Common myeloid progenitor, CD34-positive (primary cell): ENCODE measurements around the gene LENG8.
"Not testable (repeated sequence)": the region's sequence is repeated elsewhere in the genome, so short reads cannot be mapped to it uniquely, and the experiment has no call there.

ENCODE experiments used
- CTCF ChIA-PET: fragments of 350-600 bp; sonication (Branson Sonifier 250); formaldehyde crosslinking; loops from one replicate; lab custom pipeline; 2021; ENCODE audit warnings: antibody characterized with exemption; lab: Charles Lee
- POLR2A ChIA-PET: fragments of 350-600 bp; sonication (Branson Sonifier 250); formaldehyde crosslinking; loops from one replicate; lab custom pipeline; 2021; ENCODE audit warnings: antibody characterized with exemption; lab: Charles Lee
- DNase-seq, 3 donors: peaks; one replicate each; pipeline versions ENCODE4 v3.0.0 to v3.0.0-alpha.2; 2013
- H3K27ac ChIP-seq, 2 experiments: 1 replicate in 1 of 2; 2 replicates in 1 of 2; pipeline ENCODE4 v1.7.0; 2013; ENCODE audit warnings: inconsistent platforms in 2 of 2, low read length in 2 of 2, mild to moderate bottlenecking in 2 of 2, low read depth in 1 of 2, moderate library complexity in 1 of 2; ENCODE audit not compliant: severe bottlenecking in 2 of 2, insufficient read depth in 1 of 2, poor library complexity in 1 of 2
- H3K27me3 ChIP-seq, 5 experiments: replicated peaks in 2 of 5; 1 replicate in 3 of 5; 2 replicates in 2 of 5; pipeline versions ENCODE4 v1.6.1 to v1.7.0; 2013; ENCODE audit warnings: low read length in 4 of 5, mild to moderate bottlenecking in 2 of 5, moderate library complexity in 2 of 5, inconsistent platforms in 1 of 5; ENCODE audit not compliant: insufficient read depth in 5 of 5, control insufficient read depth in 4 of 5
- H3K36me3 ChIP-seq, 4 experiments: 1 replicate in 2 of 4; 2 replicates in 2 of 4; pipeline versions ENCODE4 v1.6.1 to v1.7.0; 2013; ENCODE audit warnings: low read length in 3 of 4, control low read depth in 1 of 4, mild to moderate bottlenecking in 1 of 4; ENCODE audit not compliant: control insufficient read depth in 4 of 4, insufficient read depth in 4 of 4
- H3K4me1 ChIP-seq, 4 experiments: 1 replicate in 3 of 4; 2 replicates in 1 of 4; pipeline versions ENCODE4 v1.6.1 to v1.7.1; 2013; ENCODE audit warnings: low read length in 3 of 4, mild to moderate bottlenecking in 3 of 4, control low read depth in 1 of 4, inconsistent platforms in 1 of 4, moderate library complexity in 1 of 4; ENCODE audit not compliant: control insufficient read depth in 4 of 4, insufficient read depth in 4 of 4; ENCODE audit errors: control extremely low read depth in 1 of 4
- H3K4me3 ChIP-seq, 7 experiments: 1 replicate in 4 of 7; 2 replicates in 3 of 7; pipeline versions ENCODE4 v1.5.1 to v1.7.0; 2013; ENCODE audit warnings: mild to moderate bottlenecking in 7 of 7, low read length in 6 of 7, moderate library complexity in 6 of 7, inconsistent platforms in 2 of 7, low read depth in 2 of 7, control low read depth in 1 of 7; ENCODE audit not compliant: insufficient read depth in 4 of 7, control insufficient read depth in 1 of 7; ENCODE audit errors: extremely low read depth in 1 of 7
- H3K9me3 ChIP-seq, 5 experiments: 1 replicate in 4 of 5; 2 replicates in 1 of 5; pipeline versions ENCODE4 v1.6.1 to v1.7.1; 2013; ENCODE audit warnings: low read length in 4 of 5, mild to moderate bottlenecking in 2 of 5, inconsistent platforms in 1 of 5, low read depth in 1 of 5, moderate library complexity in 1 of 5; ENCODE audit not compliant: control insufficient read depth in 4 of 5, insufficient read depth in 2 of 5; ENCODE audit errors: control extremely low read depth in 1 of 5
- WGBS: methylation state at CpG from one replicate; pipeline ENCODE4 v1.1.5; 2013; ENCODE audit not compliant: insufficient coverage; 5-methylcytosine and 5-hydroxymethylcytosine counted together

Gene LENG8

GRCh38 chr19:54505542-54505941, 56.5 kb downstream of the LENG8 start:
- POLR2A ChIA-PET, H3K9me3 ChIP-seq, DNase-seq, CTCF ChIA-PET, H3K27ac ChIP-seq, H3K36me3 ChIP-seq, H3K4me1 ChIP-seq, H3K4me3 ChIP-seq: not testable (repeated sequence)
- 70% methylated on average over 1 of the region's 4 CpGs for WGBS
- peaks cover 0 to 18% (median 0%) of the 10 kb centered on the region in 5 experiments for H3K27me3 ChIP-seq

- H3K36me3 ChIP-seq: no peaks in the 10 kb centered on the region
- H3K27me3 ChIP-seq: peaks cover 0 to 15% (median 0%) of the 10 kb centered on the region in 5 experiments
- POLR2A ChIA-PET: no interaction called here
- no peak overlapping the region for H3K4me3 ChIP-seq
- WGBS: 75% methylated on average over 4 of the region's 10 CpGs
- H3K4me1 ChIP-seq: peaks cover 0 to 7% (median 1%) of the 10 kb centered on the region in 4 experiments
- DNase-seq: no peak
- CTCF ChIA-PET: no interaction called here
- H3K9me3 ChIP-seq: no peaks in the 10 kb centered on the region
- H3K27ac ChIP-seq: no peak overlapping the region
Observed at GRCh38 chr19:54506079-54506478, 57.1 kb downstream of the LENG8 start.

- 92% methylated on average over 5 of the region's 15 CpGs for WGBS
- H3K36me3 ChIP-seq, H3K4me1 ChIP-seq, H3K9me3 ChIP-seq, H3K4me3 ChIP-seq, CTCF ChIA-PET, POLR2A ChIA-PET, DNase-seq, H3K27ac ChIP-seq: not testable (repeated sequence)
- peaks cover 0 to 15% (median 0%) of the 10 kb centered on the region in 5 experiments for H3K27me3 ChIP-seq
Observed at GRCh38 chr19:54507038-54507717, 58.2 kb downstream of the LENG8 start.

- ChIA-PET CTCF (no interaction called here), POLR2A (no interaction called here)
- Histone ChIP-seq H3K27me3 (peaks cover 0 to 15% (median 0%) of the 10 kb centered on the region in 5 experiments), H3K4me1 (peaks cover 0 to 4% (median under 1%) of the 10 kb centered on the region in 4 experiments), H3K27ac (no peak overlapping the region), H3K9me3 (no peaks in the 10 kb centered on the region), H3K4me3 (no peak overlapping the region), H3K36me3 (no peaks in the 10 kb centered on the region)
- DNase-seq: no peak
- 70% methylated on average over 11 of the region's 12 CpGs for WGBS
Observed at GRCh38 chr19:54507824-54508223, 58.8 kb downstream of the LENG8 start.

GRCh38 chr19:54508487-54508886, 59.5 kb downstream of the LENG8 start:
- DNase-seq, H3K36me3 ChIP-seq, CTCF ChIA-PET, POLR2A ChIA-PET, H3K4me3 ChIP-seq, H3K4me1 ChIP-seq, H3K9me3 ChIP-seq, H3K27ac ChIP-seq: not testable (repeated sequence)
- WGBS: no CpG with 5 or more reads among the region's 3 CpGs
- H3K27me3 ChIP-seq: peaks cover 0 to 18% (median 4%) of the 10 kb centered on the region in 5 experiments

GRCh38 chr19:54509200-54509940, 60.4 kb downstream of the LENG8 start:
- H3K36me3 ChIP-seq, POLR2A ChIA-PET, H3K27ac ChIP-seq, DNase-seq, H3K4me1 ChIP-seq, CTCF ChIA-PET, H3K9me3 ChIP-seq, H3K4me3 ChIP-seq: not testable (repeated sequence)
- H3K27me3 ChIP-seq: peaks cover 0 to 18% (median 4%) of the 10 kb centered on the region in 5 experiments
- 0% methylated on average over 1 of the region's 21 CpGs for WGBS
